ENCODE data around the gene DENND1A.
A peak's percentile ranks its signal among the peaks of the same experiment; 100 is the strongest.

DENND1A gene

DNA sequence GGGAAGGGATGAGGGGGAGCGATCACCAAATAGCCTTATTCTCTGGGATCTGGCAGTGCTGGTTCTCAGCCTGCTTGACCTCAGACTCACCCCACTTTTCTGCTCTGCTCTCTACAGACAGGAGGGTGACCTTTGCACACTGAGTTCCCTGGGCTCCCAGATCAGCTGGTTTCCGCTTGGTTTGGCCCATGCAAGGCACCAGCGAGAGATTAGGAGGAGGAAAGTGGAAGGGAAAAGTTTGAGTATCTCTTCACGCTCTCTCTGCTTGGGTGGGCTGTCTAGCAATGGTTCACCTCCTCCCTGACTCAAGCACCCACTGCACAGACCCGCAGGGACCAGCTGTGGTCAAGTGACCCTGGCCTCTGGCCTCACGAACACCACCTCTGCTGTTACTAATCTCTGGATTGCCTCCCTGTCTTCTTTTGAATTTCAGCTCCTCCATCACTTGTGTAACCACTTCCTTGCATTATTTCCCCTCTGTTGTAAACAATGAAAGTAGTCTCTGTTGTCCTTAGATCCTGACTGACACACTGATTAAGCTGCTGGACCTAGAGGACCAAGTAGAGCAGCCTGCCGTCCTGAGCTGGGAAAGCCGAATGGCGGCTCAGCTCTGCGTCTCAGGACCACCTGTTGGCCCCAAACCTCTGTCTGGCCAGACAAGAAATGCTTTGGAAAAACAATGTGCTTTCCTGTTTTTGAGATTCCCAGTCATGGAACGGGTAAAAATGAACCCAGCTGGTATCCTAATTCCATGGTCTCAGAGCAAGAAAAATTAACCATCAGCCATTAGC lies 387.3 kb downstream of the DENND1A start:
- TF ChIP-seq, protein P1, sequence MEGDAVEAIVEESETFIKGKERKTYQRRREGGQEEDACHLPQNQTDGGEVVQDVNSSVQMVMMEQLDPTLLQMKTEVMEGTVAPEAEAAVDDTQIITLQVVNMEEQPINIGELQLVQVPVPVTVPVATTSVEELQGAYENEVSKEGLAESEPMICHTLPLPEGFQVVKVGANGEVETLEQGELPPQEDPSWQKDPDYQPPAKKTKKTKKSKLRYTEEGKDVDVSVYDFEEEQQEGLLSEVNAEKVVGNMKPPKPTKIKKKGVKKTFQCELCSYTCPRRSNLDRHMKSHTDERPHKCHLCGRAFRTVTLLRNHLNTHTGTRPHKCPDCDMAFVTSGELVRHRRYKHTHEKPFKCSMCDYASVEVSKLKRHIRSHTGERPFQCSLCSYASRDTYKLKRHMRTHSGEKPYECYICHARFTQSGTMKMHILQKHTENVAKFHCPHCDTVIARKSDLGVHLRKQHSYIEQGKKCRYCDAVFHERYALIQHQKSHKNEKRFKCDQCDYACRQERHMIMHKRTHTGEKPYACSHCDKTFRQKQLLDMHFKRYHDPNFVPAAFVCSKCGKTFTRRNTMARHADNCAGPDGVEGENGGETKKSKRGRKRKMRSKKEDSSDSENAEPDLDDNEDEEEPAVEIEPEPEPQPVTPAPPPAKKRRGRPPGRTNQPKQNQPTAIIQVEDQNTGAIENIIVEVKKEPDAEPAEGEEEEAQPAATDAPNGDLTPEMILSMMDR (conservative IDR thresholded peaks at IDR 0.05; ENCODE audit: low read depth, low read length) = no peak
- no peak overlapping the region for H3K4me3 ChIP-seq (ENCODE audit: low read depth, low read length)
- DNase-seq (ENCODE audit: low read depth) = no peak

DNA sequence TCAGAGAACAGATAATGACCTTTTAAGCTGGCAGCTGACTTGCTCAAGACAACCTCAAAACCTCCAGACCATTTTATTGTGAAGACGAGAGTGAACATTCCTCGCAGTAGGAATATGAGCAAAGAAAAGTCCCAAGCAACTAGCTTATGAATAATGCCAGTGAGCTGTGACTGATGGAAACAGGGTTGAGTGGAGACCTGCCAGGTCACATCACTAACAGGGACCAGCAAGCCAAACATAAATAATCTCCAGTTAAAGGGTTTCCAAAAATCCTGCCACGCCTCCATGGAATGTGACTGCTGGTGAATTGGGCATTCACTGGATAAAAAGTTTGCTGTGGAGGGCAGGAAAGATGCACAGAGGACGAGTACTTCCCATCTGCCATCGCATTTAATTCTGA lies 388.5 kb downstream of the DENND1A start:
- no peak overlapping the region for H3K4me3 ChIP-seq (ENCODE audit: low read depth, low read length)
- DNase-seq (ENCODE audit: low read depth) = no peak
- TF ChIP-seq, protein P1 (conservative IDR thresholded peaks at IDR 0.05; ENCODE audit: low read depth, low read length) = no peak

DNA sequence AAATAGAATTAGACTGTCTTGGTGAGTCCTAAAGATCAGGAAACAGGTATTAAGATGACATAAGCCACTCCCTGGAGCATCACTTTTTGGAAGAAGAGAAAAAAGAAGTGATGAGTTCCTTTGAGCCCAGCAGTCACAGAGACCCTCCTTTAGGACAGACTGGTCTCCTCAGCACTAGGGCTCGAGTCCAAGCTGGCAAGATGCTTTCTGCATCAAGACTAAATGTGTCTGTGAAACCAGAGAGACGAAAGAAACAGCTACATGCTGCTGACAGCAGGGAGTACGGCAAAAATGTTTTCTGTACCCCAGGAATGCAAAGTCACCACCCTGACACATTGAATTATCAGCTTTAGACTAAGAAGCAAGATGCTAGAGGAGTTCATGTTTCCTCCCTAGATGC lies 389.5 kb downstream of the DENND1A start:
- TF ChIP-seq, protein P1 (conservative IDR thresholded peaks at IDR 0.05; ENCODE audit: low read depth, low read length) = no peak
- H3K4me3 ChIP-seq (ENCODE audit: low read depth, low read length) = no peak overlapping the region
- peak; percentile 24 for DNase-seq (ENCODE audit: low read depth)

DNA sequence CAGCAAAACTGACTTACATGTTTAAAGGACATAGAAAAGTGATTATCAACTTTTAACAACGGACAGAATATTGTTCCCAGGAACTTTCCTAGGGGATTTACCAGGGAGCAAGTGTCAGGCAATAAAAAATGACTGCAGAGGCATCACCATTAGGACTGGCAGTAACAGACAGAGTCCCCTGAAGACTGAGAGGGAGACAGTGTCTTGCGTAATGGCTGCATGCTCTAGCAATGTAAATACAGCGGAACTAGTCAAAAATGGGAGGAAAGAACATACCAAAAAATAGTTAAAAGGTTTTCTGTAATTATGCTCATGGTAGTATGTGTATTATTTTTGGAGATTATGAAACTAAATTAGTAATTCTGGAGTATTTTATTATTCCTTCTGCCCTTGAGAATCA lies 392.1 kb downstream of the DENND1A start:
- H3K4me3 ChIP-seq (ENCODE audit: low read depth, low read length) = no peak overlapping the region
- TF ChIP-seq, protein P1 (conservative IDR thresholded peaks at IDR 0.05; ENCODE audit: low read depth, low read length) = no peak
- no peak for DNase-seq (ENCODE audit: low read depth)

DNA sequence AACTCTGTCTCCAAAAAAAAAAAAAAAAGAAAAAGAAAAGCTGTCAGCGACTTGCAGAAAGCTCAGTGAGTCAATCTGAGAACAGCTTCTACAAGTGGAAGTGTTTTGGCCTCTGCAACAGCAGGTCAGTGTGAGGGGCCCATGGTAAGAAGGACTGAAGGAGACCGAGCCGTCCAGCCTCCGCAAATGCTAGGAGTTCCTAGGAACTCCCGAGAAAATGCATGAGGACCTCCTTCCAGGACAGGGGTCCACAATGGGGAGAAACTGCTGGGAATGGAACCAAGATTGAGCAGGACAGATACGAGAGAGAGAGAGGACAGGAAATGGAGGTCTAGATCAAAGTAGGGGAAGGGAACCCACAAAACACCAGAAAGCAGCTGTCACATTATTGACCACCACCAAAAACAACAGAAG lies 393.5 kb downstream of the DENND1A start:
- TF ChIP-seq, protein P1 (conservative IDR thresholded peaks at IDR 0.05; ENCODE audit: low read depth, low read length) = no peak
- DNase-seq (ENCODE audit: low read depth) = no peak

DNA sequence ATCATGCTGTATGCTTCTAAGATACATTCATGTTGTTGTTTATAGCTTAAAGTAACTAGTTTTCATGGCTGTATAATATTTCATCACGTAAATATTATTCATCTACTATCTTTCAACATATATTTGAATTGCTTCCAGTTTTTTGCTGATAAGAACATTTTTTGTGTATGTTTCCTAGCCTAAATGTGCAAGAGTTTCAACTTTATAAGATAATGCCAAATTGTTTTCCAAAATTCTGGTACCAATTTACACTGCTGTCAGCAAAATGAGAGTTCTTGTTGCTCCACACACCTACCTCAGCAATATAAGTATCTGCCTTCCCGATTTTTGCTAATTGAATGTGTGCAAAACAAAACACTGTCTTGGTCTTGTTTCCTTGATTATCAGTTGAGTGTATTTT lies 395.6 kb downstream of the DENND1A start:
- H3K4me3 ChIP-seq (ENCODE audit: low read depth, low read length) = no peak overlapping the region
- no peak for DNase-seq (ENCODE audit: low read depth)
- TF ChIP-seq, protein P1 (conservative IDR thresholded peaks at IDR 0.05; ENCODE audit: low read depth, low read length) = no peak

More for the DNA sequence above, 393.5 kb downstream of the DENND1A start:
- H3K4me3 ChIP-seq (ENCODE audit: low read depth, low read length) = no peak overlapping the region

DNA sequence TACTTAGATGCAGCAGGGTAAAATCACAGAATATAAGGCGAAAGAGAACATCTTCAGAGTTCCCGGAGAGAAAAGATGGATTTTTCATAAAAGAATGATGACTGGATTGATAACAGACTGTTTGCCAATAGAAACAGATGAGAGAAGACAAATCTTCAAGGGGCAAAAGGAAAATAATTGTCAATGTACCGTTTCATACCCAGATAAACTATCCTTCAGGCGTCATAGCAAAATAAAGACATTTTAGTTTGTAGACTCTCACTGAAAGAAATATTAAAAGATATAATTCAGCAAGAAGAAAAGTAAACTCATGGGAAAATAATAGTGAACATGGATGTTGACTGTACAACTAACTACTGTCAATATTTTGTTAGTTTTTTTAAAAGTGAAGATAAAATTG lies 399.7 kb downstream of the DENND1A start:
- TF ChIP-seq, protein P1 (conservative IDR thresholded peaks at IDR 0.05; ENCODE audit: low read depth, low read length) = no peak
- no peak for DNase-seq (ENCODE audit: low read depth)
- H3K4me3 ChIP-seq (ENCODE audit: low read depth, low read length) = no peak overlapping the region
